ENCODE measurements around the gene TFB2M.

- TF ChIP-seq, protein P1, sequence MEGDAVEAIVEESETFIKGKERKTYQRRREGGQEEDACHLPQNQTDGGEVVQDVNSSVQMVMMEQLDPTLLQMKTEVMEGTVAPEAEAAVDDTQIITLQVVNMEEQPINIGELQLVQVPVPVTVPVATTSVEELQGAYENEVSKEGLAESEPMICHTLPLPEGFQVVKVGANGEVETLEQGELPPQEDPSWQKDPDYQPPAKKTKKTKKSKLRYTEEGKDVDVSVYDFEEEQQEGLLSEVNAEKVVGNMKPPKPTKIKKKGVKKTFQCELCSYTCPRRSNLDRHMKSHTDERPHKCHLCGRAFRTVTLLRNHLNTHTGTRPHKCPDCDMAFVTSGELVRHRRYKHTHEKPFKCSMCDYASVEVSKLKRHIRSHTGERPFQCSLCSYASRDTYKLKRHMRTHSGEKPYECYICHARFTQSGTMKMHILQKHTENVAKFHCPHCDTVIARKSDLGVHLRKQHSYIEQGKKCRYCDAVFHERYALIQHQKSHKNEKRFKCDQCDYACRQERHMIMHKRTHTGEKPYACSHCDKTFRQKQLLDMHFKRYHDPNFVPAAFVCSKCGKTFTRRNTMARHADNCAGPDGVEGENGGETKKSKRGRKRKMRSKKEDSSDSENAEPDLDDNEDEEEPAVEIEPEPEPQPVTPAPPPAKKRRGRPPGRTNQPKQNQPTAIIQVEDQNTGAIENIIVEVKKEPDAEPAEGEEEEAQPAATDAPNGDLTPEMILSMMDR (IDR thresholded peaks at IDR 0.05): no peak
- TF ChIP-seq POLR2A (IDR thresholded peaks at IDR 0.05): no peak
Observed at GRCh38 chr1:246511203-246511602, 54.9 kb downstream of the TFB2M start.

Measured in lower leg skin (tissue), 3 donors.